ENCODE results near the gene NBR1.
"Not testable (repeated sequence)": the region's sequence is repeated elsewhere in the genome, so short reads cannot be mapped to it uniquely, and the experiment has no call there.

NBR1 gene

GRCh38 chr17:43231205-43232020 lies 60.4 kb downstream of the NBR1 start:
- not testable (repeated sequence) for H3K4me3 ChIP-seq (ENCODE audit: low read length); H3K36me3 ChIP-seq (ENCODE audit: insufficient read depth, low read length)

GRCh38 chr17:43232021-43232699 lies 61.1 kb downstream of the NBR1 start:
- not testable (repeated sequence) for H3K4me3 ChIP-seq (ENCODE audit: low read length); H3K36me3 ChIP-seq (ENCODE audit: insufficient read depth, low read length); H3K4me1 ChIP-seq (ENCODE audit: insufficient read depth, low read length); H2AFZ ChIP-seq (ENCODE audit: low read depth, low read length); H3K9me3 ChIP-seq (ENCODE audit: low read length); H3K27me3 ChIP-seq (ENCODE audit: insufficient read depth, low read length)

More at GRCh38 chr17:43231205-43232020, 60.4 kb downstream of the NBR1 start:
- not testable (repeated sequence) for H3K9me3 ChIP-seq (ENCODE audit: low read length); H3K4me1 ChIP-seq (ENCODE audit: insufficient read depth, low read length); H3K27me3 ChIP-seq (ENCODE audit: insufficient read depth, low read length); H2AFZ ChIP-seq (ENCODE audit: low read depth, low read length)

GRCh38 chr17:43233263-43233662 lies 62.2 kb downstream of the NBR1 start:
- not testable (repeated sequence) for H3K4me3 ChIP-seq (ENCODE audit: low read length); H3K36me3 ChIP-seq (ENCODE audit: insufficient read depth, low read length); H3K9me3 ChIP-seq (ENCODE audit: low read length); H3K27me3 ChIP-seq (ENCODE audit: insufficient read depth, low read length); H3K4me1 ChIP-seq (ENCODE audit: insufficient read depth, low read length); H2AFZ ChIP-seq (ENCODE audit: low read depth, low read length)

GRCh38 chr17:43233877-43234276 lies 62.9 kb downstream of the NBR1 start, which contains the start of gene RNU2-1:
TSS of gene RNU2-1 (minus strand) at chr17:43233977.
- H3K27me3 ChIP-seq (ENCODE audit: insufficient read depth, low read length); H3K36me3 ChIP-seq (ENCODE audit: insufficient read depth, low read length); H3K4me1 ChIP-seq (ENCODE audit: insufficient read depth, low read length); H3K9me3 ChIP-seq (ENCODE audit: low read length); H3K4me3 ChIP-seq (ENCODE audit: low read length); H2AFZ ChIP-seq (ENCODE audit: low read depth, low read length): not testable (repeated sequence)

GRCh38 chr17:43239597-43239996 lies 68.6 kb downstream of the NBR1 start:
- not testable (repeated sequence) for H3K9me3 ChIP-seq (ENCODE audit: low read length); H3K4me1 ChIP-seq (ENCODE audit: insufficient read depth, low read length); H3K36me3 ChIP-seq (ENCODE audit: insufficient read depth, low read length); H3K27me3 ChIP-seq (ENCODE audit: insufficient read depth, low read length); H3K4me3 ChIP-seq (ENCODE audit: low read length); H2AFZ ChIP-seq (ENCODE audit: low read depth, low read length)

GRCh38 chr17:43240596-43241352 lies 69.8 kb downstream of the NBR1 start:
- not testable (repeated sequence) for H2AFZ ChIP-seq (ENCODE audit: low read depth, low read length); H3K36me3 ChIP-seq (ENCODE audit: insufficient read depth, low read length); H3K4me3 ChIP-seq (ENCODE audit: low read length); H3K9me3 ChIP-seq (ENCODE audit: low read length); H3K4me1 ChIP-seq (ENCODE audit: insufficient read depth, low read length); H3K27me3 ChIP-seq (ENCODE audit: insufficient read depth, low read length)

GRCh38 chr17:43246456-43246855 lies 75.4 kb downstream of the NBR1 start:
- not testable (repeated sequence) for H3K27me3 ChIP-seq (ENCODE audit: insufficient read depth, low read length); H3K36me3 ChIP-seq (ENCODE audit: insufficient read depth, low read length); H3K9me3 ChIP-seq (ENCODE audit: low read length); H3K4me3 ChIP-seq (ENCODE audit: low read length); H2AFZ ChIP-seq (ENCODE audit: low read depth, low read length); H3K4me1 ChIP-seq (ENCODE audit: insufficient read depth, low read length)

Measured in neuron (in vitro differentiated cells).